Right lung (tissue), 5 donors: Measurements from ENCODE around the gene ABCG1. TPM values are rescaled to one million over a fixed set of nuclear protein-coding genes. Genes with fewer than 3 reads are reported as not detected.

Experiments
- DNase-seq, 2 donors: peaks; one replicate each; pipeline ENCODE4 v3.0.0-alpha.2; 2013
- polyA plus RNA-seq, 5 donors: library from polyadenylated mRNA; unstranded; fragments of 120-200 nt; gene quantifications; one replicate each; pipeline versions ENCODE4 v1.2.1 to v1.2.3, GENCODE V29; 2013; ENCODE audit warnings: inconsistent platforms in 1 of 5, low replicate concordance in 1 of 5; ENCODE audit not compliant: insufficient read length in 5 of 5, insufficient read depth in 1 of 5

ABCG1 gene
- polyA plus RNA-seq, 5 donors, result 6.7 to 10.1 (median 8.8) TPM

- DNase-seq, result no peak
These were observed 125.7 kb downstream of the ABCG1 start for GRCh38 chr21:42344631-42345030.

GRCh38 chr21:42346441-42346840 lies 127.5 kb downstream of the ABCG1 start:
- DNase-seq, result no peak

Other genes starting within 250 kb of the ABCG1 start
- 10 to 100 TPM in 3 of 5 donors, 1 to 10 TPM in 2; 7.7 to 11.9 (median 10.6) TPM for gene ZBTB21, start 208.8 kb upstream of the ABCG1 start, polyA plus RNA-seq
- gene UMODL1, start 147.8 kb upstream of the ABCG1 start, polyA plus RNA-seq, result under 1 TPM; 0.10 to 0.35 (median 0.33) TPM
- gene TFF3, start 96.3 kb downstream of the ABCG1 start, polyA plus RNA-seq, result 10 to 100 TPM in 4 of 5 donors, 1 to 10 TPM in 1; 6.2 to 22.5 (median 13.1) TPM
- not detected for gene TFF2, start 131.9 kb downstream of the ABCG1 start, polyA plus RNA-seq
- under 1 TPM in 1 of 5 donors, not detected in 4; 0.49 TPM for gene TFF1, start 147.4 kb downstream of the ABCG1 start, polyA plus RNA-seq
- 1 to 10 TPM in 1 of 5 donors, under 1 TPM in 4; 0.58 to 1.0 (median 0.64) TPM for gene TMPRSS3, start 176.9 kb downstream of the ABCG1 start, polyA plus RNA-seq
- under 1 TPM; 0.12 to 0.23 (median 0.14) TPM for gene UBASH3A, start 184.8 kb downstream of the ABCG1 start, polyA plus RNA-seq